Erythroblast (primary cell): Measurements from ENCODE around the gene KIF5A.

ENCODE experiments used
- DNase-seq, 2 experiments: peaks; one replicate each; lab custom pipeline; 2025; lab: John Stamatoyannopoulos, UW
- GATA1 ChIP-seq: IDR thresholded peaks from 2 replicates; pipeline ENCODE4 v1.6.1; 2011; ENCODE audit warnings: low read depth, mild to moderate bottlenecking, control low read depth, low read length, moderate library complexity
- POLR2A ChIP-seq: IDR thresholded peaks from 2 replicates; pipeline ENCODE4 v1.6.1; 2011; ENCODE audit warnings: mild to moderate bottlenecking, low read length

KIF5A gene

GRCh38 chr12:57600395-57600794 lies 50.6 kb downstream of the KIF5A start:
- TF ChIP-seq GATA1 (no peak), POLR2A (no peak)
- no peak for DNase-seq

DNA sequence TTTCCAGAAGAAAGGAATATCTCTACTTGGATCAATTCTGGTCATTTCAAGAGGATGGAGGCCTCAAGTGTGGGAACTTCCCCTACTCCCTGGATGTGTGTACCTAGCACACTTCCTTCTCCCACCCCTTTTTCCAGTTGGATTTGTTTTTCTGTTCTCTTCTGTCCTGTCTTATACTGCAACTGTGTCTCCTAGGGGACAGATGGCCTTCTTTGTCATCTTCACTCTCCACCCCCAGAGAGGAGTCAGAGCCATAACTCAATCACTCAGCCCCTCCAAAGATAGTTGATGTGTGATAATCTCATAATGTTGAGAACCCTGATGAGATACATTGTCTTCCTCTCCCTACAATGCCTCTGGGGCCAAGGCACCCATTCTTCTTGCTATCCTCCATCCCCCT lies 52.7 kb downstream of the KIF5A start:
- TF ChIP-seq POLR2A (no peak), GATA1 (no peak)
- DNase-seq, result no peak

DNA sequence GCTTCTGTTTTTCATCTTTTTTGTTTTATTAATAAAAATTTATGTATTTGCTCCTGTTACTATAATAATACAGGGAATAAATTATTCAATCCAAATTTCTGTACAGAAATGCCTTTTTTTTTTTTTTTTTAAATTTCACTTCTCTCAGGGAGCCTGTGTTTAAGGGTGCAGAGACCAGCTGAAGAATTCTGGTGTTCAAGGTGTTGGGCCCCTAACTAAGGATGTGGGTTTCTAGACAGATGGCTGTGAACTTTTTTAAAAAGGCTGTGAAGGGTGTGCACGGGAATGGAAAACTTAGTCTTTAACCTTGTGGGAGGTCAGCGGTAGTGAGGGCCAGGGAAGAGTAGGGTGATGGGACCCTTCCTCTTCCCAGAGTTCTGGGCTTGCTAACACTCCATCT lies 53.5 kb downstream of the KIF5A start:
- TF ChIP-seq POLR2A (no peak), GATA1 (no peak)
- no peak for DNase-seq

DNA sequence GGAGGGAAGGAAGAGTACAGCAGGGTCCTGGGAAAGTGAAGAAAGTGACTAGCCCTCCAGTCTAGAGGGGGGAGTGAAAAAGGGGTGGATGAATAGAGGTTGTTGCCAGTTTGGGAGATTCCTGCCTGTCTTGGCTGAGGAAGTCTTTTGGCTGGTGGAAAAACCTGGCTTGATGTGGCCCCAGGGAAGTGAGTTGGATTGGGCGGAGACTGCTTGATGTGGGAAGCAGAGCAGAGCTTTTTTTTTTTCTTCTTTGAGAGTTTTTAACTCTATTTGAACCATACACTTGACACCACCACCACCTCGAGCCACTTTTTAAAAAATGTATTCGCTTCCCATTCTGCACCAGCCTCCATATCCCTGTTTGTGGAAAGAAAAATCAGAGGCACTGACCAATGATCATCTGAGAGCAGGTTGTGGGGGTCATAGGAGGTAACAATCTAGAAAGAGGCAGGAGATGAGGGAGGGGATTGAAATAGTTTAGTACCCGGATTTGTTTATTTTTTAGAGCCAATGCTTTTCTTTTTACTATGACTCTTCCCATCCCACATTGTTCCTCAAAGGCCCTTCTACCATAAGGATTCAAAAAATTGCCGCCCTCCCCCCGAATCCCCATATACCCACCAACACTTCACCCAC lies 54.1 kb downstream of the KIF5A start:
- no peak for DNase-seq
- TF ChIP-seq GATA1 (no peak), POLR2A (no peak)

DNA sequence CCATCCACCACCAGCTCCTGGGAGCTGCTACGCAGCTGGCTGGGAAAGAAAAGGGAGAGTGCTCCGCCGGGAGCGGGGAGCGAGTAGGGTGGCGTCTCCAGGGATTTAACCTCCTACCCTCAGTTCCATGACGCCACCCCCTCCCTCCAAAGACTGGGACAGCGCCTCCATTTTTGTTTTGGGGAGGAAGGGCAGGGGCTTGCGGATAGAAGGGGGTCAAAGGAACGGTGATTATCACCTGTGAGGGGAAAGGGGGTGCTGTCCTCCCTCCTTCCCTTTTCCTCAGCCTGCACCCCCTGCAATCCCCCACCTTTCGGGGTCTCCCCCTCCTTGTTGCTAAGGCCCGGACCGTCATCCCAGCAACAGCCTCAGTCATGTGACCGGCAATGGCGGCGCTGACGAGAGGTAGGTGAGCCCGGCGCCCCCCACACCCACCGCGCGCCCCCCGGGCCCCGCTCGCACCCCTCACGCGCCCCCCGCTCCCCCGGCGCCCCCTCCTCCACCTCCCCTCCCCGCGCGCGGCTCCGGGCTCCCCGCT lies 54.7 kb downstream of the KIF5A start, which contains the start of gene DTX3:
TSS of gene DTX3 (plus strand) at position 371 of the 538 bp plus-strand sequence. CDS start 1,694 bp downstream, outside the sequence.
- TF ChIP-seq POLR2A (no peak), GATA1 (no peak)
- no peak for DNase-seq

GRCh38 chr12:57604992-57605810 lies 55.4 kb downstream of the KIF5A start:
- no peak for DNase-seq
- no peak for TF ChIP-seq POLR2A
- TF ChIP-seq GATA1, result no peak

GRCh38 chr12:57605811-57606311 lies 56.0 kb downstream of the KIF5A start:
- TF ChIP-seq GATA1 (no peak), POLR2A (no peak)
- DNase-seq, result no peak

GRCh38 chr12:57606399-57606798 lies 56.6 kb downstream of the KIF5A start:
- TF ChIP-seq POLR2A (no peak), GATA1 (no peak)
- DNase-seq, result no peak

DNA sequence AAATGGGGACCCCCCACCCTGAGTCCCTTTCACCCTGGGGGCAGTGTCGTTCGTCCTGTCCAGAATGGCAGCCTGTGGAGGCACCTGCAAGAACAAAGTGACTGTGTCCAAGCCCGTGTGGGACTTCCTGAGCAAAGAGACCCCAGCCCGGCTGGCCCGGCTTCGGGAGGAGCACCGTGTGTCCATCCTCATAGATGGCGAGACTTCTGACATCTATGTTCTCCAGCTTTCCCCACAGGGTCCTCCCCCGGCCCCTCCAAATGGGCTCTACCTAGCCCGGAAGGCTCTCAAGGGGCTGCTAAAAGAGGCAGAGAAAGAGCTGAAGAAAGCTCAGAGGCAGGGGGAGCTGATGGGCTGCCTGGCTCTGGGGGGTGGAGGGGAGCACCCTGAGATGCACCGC lies 57.0 kb downstream of the KIF5A start:
- TF ChIP-seq POLR2A (no peak), GATA1 (no peak)

GRCh38 chr12:57607958-57608663 lies 58.3 kb downstream of the KIF5A start:
- DNase-seq, result no peak
- TF ChIP-seq GATA1 (no peak), POLR2A (no peak)

More for the DNA sequence above, 57.0 kb downstream of the KIF5A start:
- no peak for DNase-seq

GRCh38 chr12:57609101-57609780 lies 59.4 kb downstream of the KIF5A start:
- TF ChIP-seq GATA1 (no peak), POLR2A (no peak)
- no peak for DNase-seq

- DNase-seq, result no peak
- no peak for TF ChIP-seq POLR2A
- no peak for TF ChIP-seq GATA1
Observed at GRCh38 chr12:57609781-57610553, 60.1 kb downstream of the KIF5A start.
